ENCODE measurements around the gene OXT. TPM values are rescaled to one million over a fixed set of nuclear protein-coding genes. Genes with fewer than 3 reads are reported as not detected.

OXT gene
- total and polyA plus RNA-seq, 2 of the 8 experiments (the other 6 are each of a cell fraction or from before 2014, with no cell fraction given): not detected

GRCh38 chr20:3046677-3047462, 24.6 kb upstream of the OXT start:
- peak overlapping the region; percentile 81 to 99 (median 88) for H3K4me3 ChIP-seq (ENCODE audit: extremely low read depth in 1 of 4, insufficient read depth in 2 of 4, low read depth in 3 of 4, low read length in 4 of 4)
- no peak overlapping the region for H2BK20ac ChIP-seq (ENCODE audit: low read length)
- peaks cover 2 to 9% (median 6%) of the 10 kb centered on the region in 4 experiments; a peak in 6 of 7 replicates for H3K4me1 ChIP-seq (replicated peaks in 1 of 4; ENCODE audit: control insufficient read depth in 3 of 4, insufficient read depth in 4 of 4, low read length in 3 of 4)
- H4K5ac ChIP-seq (ENCODE audit: insufficient read length, low read depth, low read length): no peak overlapping the region
- DNase-seq (ENCODE audit: low read depth in 1 of 2, low spot score in 2 of 2) (peak in 1 of 2 experiments; percentile 62), FAIRE-seq (no peak)
- WGBS, 2 experiments (ENCODE audit: extremely low coverage in 1 of 2, insufficient coverage in 1 of 2, insufficient read length in 1 of 2, insufficient replicate concordance in 2 of 2, low coverage in 1 of 2, low lambda C conversion rate in 2 of 2, missing lambda C conversion rate in 1 of 2): 45% methylated on average over 38 of the region's 39 CpGs; no CpG with 5 or more reads in 1 of the 2 experiments
- no peak overlapping the region for H4K8ac ChIP-seq (ENCODE audit: extremely low read depth, insufficient read depth, low read length)
- ChIA-PET CTCF (ENCODE audit: partially characterized antibody) (no interaction called here), POLR2A (ENCODE audit: partially characterized antibody) (interaction anchor here (0.7 to 1.4 kb wide), 3 partner anchors 21 to 226 kb away, joined by 4 to 5 read pairs (median 5); no protein-coding TSS in a partner anchor)
- no peaks in the 10 kb centered on the region for H4K20me1 ChIP-seq (replicated peaks in 1 of 2; ENCODE audit: control insufficient read depth in 1 of 2, insufficient read depth in 2 of 2, low read length in 2 of 2)
- peak overlapping the region; percentile 63 for H3K56ac ChIP-seq (replicated peaks; ENCODE audit: insufficient read length, low read depth, low read length)
- H2BK15ac ChIP-seq (ENCODE audit: low read length): no peak overlapping the region
- no peak overlapping the region for H3K23ac ChIP-seq (ENCODE audit: insufficient read length)
- no peak overlapping the region for H2BK120ac ChIP-seq (replicated peaks; ENCODE audit: low read depth, low read length)
- H3K4ac ChIP-seq (replicated peaks; ENCODE audit: insufficient read length, low read depth, low read length): no peak overlapping the region
- peaks cover 5% of the 10 kb centered on the region for H3K79me1 ChIP-seq (ENCODE audit: low read depth, low read length)
- H2AFZ ChIP-seq (ENCODE audit: low read length): no peak overlapping the region
- no peak overlapping the region for H4K91ac ChIP-seq (replicated peaks; ENCODE audit: insufficient read length, low read length)
- peaks cover 9 to 23% (median 21%) of the 10 kb centered on the region in 4 experiments; a peak in 7 of 8 replicates for H3K36me3 ChIP-seq (ENCODE audit: control insufficient read depth in 2 of 4, insufficient read depth in 4 of 4, low read length in 3 of 4)
- H3K18ac ChIP-seq (ENCODE audit: extremely low read depth, low read length): peak overlapping the region; percentile 41; the same call in 1 of the 2 replicates
- H3K23me2 ChIP-seq (ENCODE audit: low read depth, low read length): peaks cover 8% of the 10 kb centered on the region
- H3K79me2 ChIP-seq (ENCODE audit: control insufficient read depth in 1 of 2, insufficient read depth in 2 of 2, low read length in 2 of 2): peaks cover 0 to 6% of the 10 kb centered on the region in 2 experiments; a peak in 1 of 4 replicates
- H3K27ac ChIP-seq (ENCODE audit: low read depth, low read length): no peak overlapping the region; the same call in 1 of the 2 replicates
- H3K27me3 ChIP-seq (replicated peaks in 1 of 4; ENCODE audit: control insufficient read depth in 3 of 4, extremely low read depth in 1 of 4, insufficient read depth in 3 of 4, low read length in 3 of 4): no peaks in the 10 kb centered on the region
- H2BK5ac ChIP-seq (ENCODE audit: low read depth, low read length): peak overlapping the region; percentile 13; the same call in 1 of the 2 replicates
- peak overlapping the region; percentile 64 to 91 (median 78) for H3K9ac ChIP-seq (replicated peaks in 1 of 4; ENCODE audit: extremely low read depth in 1 of 4, low read depth in 3 of 4, low read length in 3 of 4)
- no peak overlapping the region for H3K14ac ChIP-seq (ENCODE audit: insufficient read length)
- TF ChIP-seq, protein P1, sequence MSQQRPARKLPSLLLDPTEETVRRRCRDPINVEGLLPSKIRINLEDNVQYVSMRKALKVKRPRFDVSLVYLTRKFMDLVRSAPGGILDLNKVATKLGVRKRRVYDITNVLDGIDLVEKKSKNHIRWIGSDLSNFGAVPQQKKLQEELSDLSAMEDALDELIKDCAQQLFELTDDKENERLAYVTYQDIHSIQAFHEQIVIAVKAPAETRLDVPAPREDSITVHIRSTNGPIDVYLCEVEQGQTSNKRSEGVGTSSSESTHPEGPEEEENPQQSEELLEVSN (IDR thresholded peaks at IDR 0.05): 0 out of 2 replicates have a peak, but pooled peaks have one; percentile 16
- TF ChIP-seq HDAC2 (IDR thresholded peaks at IDR 0.05; ENCODE audit: borderline replicate concordance in 1 of 2, low read depth in 2 of 2, low read length in 2 of 2) (0 out of 4 replicates have a peak, but pooled peaks of 1 of the 2 experiments have one; percentile 4), MAX (IDR thresholded peaks at IDR 0.05) (0 out of 2 replicates have a peak, but pooled peaks have one; percentile 3), NANOG (IDR thresholded peaks at IDR 0.05; ENCODE audit: insufficient read depth, low read depth, low read length, poor library complexity, severe bottlenecking) (no peak), ASH2L (IDR thresholded peaks at IDR 0.05; ENCODE audit: low read length) (peak; percentile 6), TAF1 (IDR thresholded peaks at IDR 0.05; ENCODE audit: low read depth, low read length) (no peak)
- H3K9me3 ChIP-seq (ENCODE audit: insufficient read depth in 2 of 2, low read depth in 1 of 2, low read length in 1 of 2): no peaks in the 10 kb centered on the region
- H3K4me2 ChIP-seq (ENCODE audit: insufficient read depth in 1 of 2, low read depth in 2 of 2, low read length in 2 of 2): peak overlapping the region; percentile 68 to 78
- H2AK5ac ChIP-seq (ENCODE audit: low read depth, low read length): no peak overlapping the region
- no peak overlapping the region for H2BK12ac ChIP-seq (ENCODE audit: low read depth, low read length)

Data from H1 (cell line).